PC-3 (cell line): ENCODE results near the gene SLC25A34. TPM values are rescaled to one million over a fixed set of nuclear protein-coding genes. Genes with fewer than 3 reads are reported as not detected.

Source experiments
- ATAC-seq: fragments of 200-7000 bp; cut with Tn5 transposase; 2 replicates; pipeline ENCODE4 v1.9.1; 2020; ENCODE audit warnings: mild to moderate bottlenecking, moderate library complexity
- BruUV-seq: library from RNA; stranded (reverse); fragments of 400-500 nt; replicated peaks from 2 replicates; lab custom pipeline; 2021; lab: Mats Ljungman, UMichigan
- CTCF ChIA-PET: fragments of 300-600 bp; sonication (Branson Sonifier 250); formaldehyde crosslinking; loops from one replicate; lab custom pipeline; 2022; ENCODE audit warnings: antibody characterized with exemption; lab: Charles Lee
- POLR2A ChIA-PET: fragments of 300-600 bp; sonication (Branson Sonifier 250); formaldehyde crosslinking; loops from one replicate; lab custom pipeline; 2022; ENCODE audit warnings: antibody characterized with exemption; ENCODE audit not compliant: unreplicated experiment; lab: Charles Lee
- DNase-seq: peaks from one replicate; pipeline ENCODE4 v3.0.0-alpha.2; 2015
- H2AFZ ChIP-seq: fragments of 300-600 bp; sonication (generic); 2 replicates; pipeline ENCODE4 v1.6.0; 2016; ENCODE audit warnings: antibody characterized with exemption, low read length
- H3F3A ChIP-seq: fragments of 300-600 bp; sonication (generic); one replicate; pipeline ENCODE4 v1.6.0; 2017; ENCODE audit warnings: antibody characterized with exemption, low read length, control low read depth, mild to moderate bottlenecking; ENCODE audit not compliant: unreplicated experiment
- H3K27ac ChIP-seq: fragments of 300-600 bp; sonication (generic); 2 replicates; pipeline ENCODE4 v1.5.1; 2016; ENCODE audit warnings: mild to moderate bottlenecking, low read length
- H3K27me3 ChIP-seq: fragments of 300-600 bp; sonication (generic); 2 replicates; pipeline ENCODE4 v1.6.1; 2016; ENCODE audit warnings: low read length, mixed read lengths
- H3K36me3 ChIP-seq: fragments of 300-600 bp; sonication (generic); 2 replicates; pipeline ENCODE4 v1.6.1; 2016; ENCODE audit warnings: low read depth, mixed run types, low read length, mixed read lengths
- H3K4me1 ChIP-seq: fragments of 300-600 bp; sonication (generic); 2 replicates; pipeline ENCODE4 v1.5.1; 2016; ENCODE audit warnings: low read length; ENCODE audit not compliant: insufficient read depth
- H3K4me2 ChIP-seq: fragments of 300-600 bp; sonication (generic); 2 replicates; pipeline ENCODE4 v1.6.0; 2016; ENCODE audit warnings: low read length
- H3K4me3 ChIP-seq: fragments of 300-600 bp; sonication (generic); 2 replicates; pipeline ENCODE4 v1.5.1; 2016; ENCODE audit warnings: mild to moderate bottlenecking, low read length, mixed read lengths
- H3K79me2 ChIP-seq: fragments of 300-600 bp; sonication (generic); 2 replicates; pipeline ENCODE4 v1.6.1; 2017; ENCODE audit warnings: low read length, mixed read lengths
- H3K9ac ChIP-seq: fragments of 300-600 bp; sonication (generic); 2 replicates; pipeline ENCODE4 v1.6.0; 2016; ENCODE audit warnings: mild to moderate bottlenecking, low read length
- H3K9me2 ChIP-seq: fragments of 300-600 bp; sonication (generic); replicated peaks from 2 replicates; pipeline ENCODE4 v1.6.1; 2016; ENCODE audit warnings: mixed run types, low read length, mixed read lengths
- H3K9me3 ChIP-seq: fragments of 300-600 bp; sonication (generic); 2 replicates; pipeline ENCODE4 v1.6.1; 2016; ENCODE audit warnings: low read length, mixed read lengths
- H4K20me1 ChIP-seq: fragments of 300-600 bp; sonication (generic); 2 replicates; pipeline ENCODE4 v1.6.1; 2016; ENCODE audit warnings: low read length, mixed read lengths
- EZH2 ChIP-seq: fragments of 300-600 bp; sonication (generic); IDR thresholded peaks from one replicate; pipeline ENCODE4 v1.6.1; 2017; ENCODE audit warnings: antibody characterized with exemption, mild to moderate bottlenecking, low read length; ENCODE audit not compliant: unreplicated experiment
- EZH2phosphoT487 ChIP-seq: fragments of 300-600 bp; sonication (generic); IDR thresholded peaks from 2 replicates; pipeline ENCODE4 v1.6.1; 2018; ENCODE audit warnings: mild to moderate bottlenecking, antibody characterized with exemption, low read length, borderline replicate concordance
- intact Hi-C: fragments of 100-400 bp; cut with micrococcal nuclease; formaldehyde crosslinking; loops from 2 replicates; pipeline ENCODE4 v1.9.0; 2023
- total RNA-seq: library from RNA; depleted of rRNA; stranded (reverse); fragments of >200 nt; gene quantifications from 2 replicates; pipeline ENCODE4 v1.2.3, GENCODE V29; 2014
- TF ChIP-seq, protein P1 (sequence below): fragments of 300-600 bp; sonication (generic); conservative IDR thresholded peaks from 2 replicates; pipeline ENCODE4 v1.5.1; 2017; ENCODE audit warnings: antibody characterized with exemption, low read depth, mild to moderate bottlenecking, low read length

The SLC25A34 gene
- total RNA-seq, 1 experiment from 2014 or later, result 0.44 TPM

DNA sequence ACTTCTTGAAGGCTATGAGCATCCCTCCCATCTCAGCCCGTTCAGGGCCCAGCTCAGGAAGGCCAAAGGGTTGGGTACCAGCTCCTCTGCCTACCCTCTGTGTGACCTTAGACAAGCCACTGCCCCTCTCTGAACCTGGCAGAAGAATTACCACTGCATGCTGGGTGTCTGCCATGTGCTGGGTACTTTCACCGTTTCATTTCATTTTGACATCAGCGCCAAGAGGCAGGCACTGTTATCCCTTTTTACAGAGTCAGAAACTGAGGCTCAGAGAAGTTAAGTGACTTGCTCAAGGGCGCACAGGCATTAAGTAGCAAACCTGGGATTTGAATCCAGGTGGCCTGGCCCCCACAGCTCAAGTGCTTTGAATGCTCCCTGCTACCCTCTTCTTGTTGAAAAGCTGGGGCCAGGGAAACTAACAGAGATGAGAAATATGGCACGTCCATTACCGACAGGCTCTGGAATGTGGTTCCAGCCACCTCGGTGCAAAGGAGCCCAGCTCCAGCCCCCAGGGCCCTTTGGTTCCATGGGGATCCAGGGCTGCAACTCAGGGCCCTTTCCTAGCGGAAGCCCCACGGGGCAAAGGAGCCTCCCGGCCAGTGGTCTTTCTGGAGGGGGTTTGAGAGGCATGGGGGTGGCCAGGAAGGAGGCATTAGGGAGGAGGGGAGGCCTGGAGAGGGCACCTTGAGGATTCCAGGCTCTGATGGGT is 12.8 kb downstream of the SLC25A34 start:
- H3F3A ChIP-seq, result no peaks in the 10 kb centered on the region
- no peak overlapping the region for H3K27ac ChIP-seq
- H3K4me1 ChIP-seq, result peaks cover 12% of the 10 kb centered on the region
- POLR2A ChIA-PET, result no interaction called here
- H3K27me3 ChIP-seq, result no peaks in the 10 kb centered on the region
- DNase-seq (no peak), ATAC-seq (no peak)
- H3K9ac ChIP-seq, result no peak overlapping the region; the same call in 1 of the 2 replicates
- no peak overlapping the region for H3K4me3 ChIP-seq
- H3K4me2 ChIP-seq, result peak overlapping the region; percentile 5; the same call in 1 of the 2 replicates
- H3K79me2 ChIP-seq, result no peaks in the 10 kb centered on the region
- CTCF ChIA-PET, result no interaction called here
- no peaks in the 10 kb centered on the region for H4K20me1 ChIP-seq
- no peaks in the 10 kb centered on the region for H3K9me2 ChIP-seq
- no peak for TF ChIP-seq EZH2phosphoT487
- TF ChIP-seq, protein P1, sequence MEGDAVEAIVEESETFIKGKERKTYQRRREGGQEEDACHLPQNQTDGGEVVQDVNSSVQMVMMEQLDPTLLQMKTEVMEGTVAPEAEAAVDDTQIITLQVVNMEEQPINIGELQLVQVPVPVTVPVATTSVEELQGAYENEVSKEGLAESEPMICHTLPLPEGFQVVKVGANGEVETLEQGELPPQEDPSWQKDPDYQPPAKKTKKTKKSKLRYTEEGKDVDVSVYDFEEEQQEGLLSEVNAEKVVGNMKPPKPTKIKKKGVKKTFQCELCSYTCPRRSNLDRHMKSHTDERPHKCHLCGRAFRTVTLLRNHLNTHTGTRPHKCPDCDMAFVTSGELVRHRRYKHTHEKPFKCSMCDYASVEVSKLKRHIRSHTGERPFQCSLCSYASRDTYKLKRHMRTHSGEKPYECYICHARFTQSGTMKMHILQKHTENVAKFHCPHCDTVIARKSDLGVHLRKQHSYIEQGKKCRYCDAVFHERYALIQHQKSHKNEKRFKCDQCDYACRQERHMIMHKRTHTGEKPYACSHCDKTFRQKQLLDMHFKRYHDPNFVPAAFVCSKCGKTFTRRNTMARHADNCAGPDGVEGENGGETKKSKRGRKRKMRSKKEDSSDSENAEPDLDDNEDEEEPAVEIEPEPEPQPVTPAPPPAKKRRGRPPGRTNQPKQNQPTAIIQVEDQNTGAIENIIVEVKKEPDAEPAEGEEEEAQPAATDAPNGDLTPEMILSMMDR, result no peak
- no peak for TF ChIP-seq EZH2
- intact Hi-C loops, result no loop called here
- peak overlapping the region; percentile 43; the same call in 1 of the 2 replicates for H2AFZ ChIP-seq
- no peaks in the 10 kb centered on the region for H3K9me3 ChIP-seq
- BruUV-seq, result no TSS peak
- no peaks in the 10 kb centered on the region for H3K36me3 ChIP-seq

DNA sequence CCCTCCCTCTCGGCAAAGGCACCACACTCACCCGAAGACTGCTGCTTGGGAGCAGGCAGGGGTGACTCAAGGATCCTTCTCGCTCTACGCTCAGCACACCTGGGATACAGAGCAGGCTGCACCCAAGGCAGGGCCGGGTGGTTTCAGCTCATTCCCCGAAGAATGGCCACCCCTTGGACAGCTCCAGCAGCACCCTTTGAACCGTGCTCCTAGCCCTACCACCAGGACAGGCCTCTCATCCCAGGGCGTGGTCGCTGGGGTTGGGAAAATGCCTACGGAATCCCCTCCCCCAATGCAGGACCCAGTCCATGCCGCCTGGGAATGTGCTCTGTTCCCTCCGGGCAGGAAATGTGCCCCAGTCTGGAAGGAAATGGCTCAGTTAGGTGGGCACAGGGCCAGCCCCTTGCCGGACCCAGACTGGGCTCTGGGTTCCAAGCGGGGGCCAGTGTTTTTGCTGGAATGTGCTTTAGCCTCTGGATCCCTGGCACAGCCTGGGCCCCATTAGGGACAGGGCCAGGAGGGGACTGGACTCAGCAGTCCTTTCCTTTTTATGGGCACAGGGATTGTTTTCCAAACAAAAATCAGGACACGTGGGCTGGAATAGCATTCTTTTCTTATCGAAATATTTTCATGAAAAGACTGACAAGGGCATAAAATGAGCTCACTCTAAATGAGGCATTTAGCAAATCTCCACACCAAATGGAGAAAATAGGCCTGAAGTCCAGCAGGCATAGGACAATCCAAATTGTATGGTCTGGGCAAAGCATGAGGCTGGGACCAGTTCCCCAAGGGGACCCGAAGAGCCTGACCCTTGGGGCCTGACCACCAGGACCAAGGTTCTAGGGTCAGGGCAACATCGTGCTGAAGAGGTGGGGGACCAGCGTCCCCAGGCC is 13.6 kb downstream of the SLC25A34 start:
- Histone ChIP-seq H3K79me2 (no peaks in the 10 kb centered on the region), H2AFZ (peak overlapping the region; percentile 43), H3K4me2 (peak overlapping the region; percentile 5; the same call in 1 of the 2 replicates), H3K9me2 (no peaks in the 10 kb centered on the region), H4K20me1 (no peaks in the 10 kb centered on the region), H3K4me3 (no peak overlapping the region), H3K4me1 (peaks cover 12% of the 10 kb centered on the region), H3K9me3 (no peaks in the 10 kb centered on the region), H3K27me3 (no peaks in the 10 kb centered on the region), H3K36me3 (no peaks in the 10 kb centered on the region), H3K27ac (no peak overlapping the region), H3F3A (no peaks in the 10 kb centered on the region), H3K9ac (no peak overlapping the region)
- BruUV-seq, result no TSS peak
- CTCF ChIA-PET, result no interaction called here
- POLR2A ChIA-PET, result no interaction called here
- ATAC-seq (peak; percentile 66), DNase-seq (peak; percentile 24)
- intact Hi-C loops, result no loop called here
- TF ChIP-seq EZH2 (no peak), EZH2phosphoT487 (no peak)
- TF ChIP-seq, protein P1, result no peak
